DOHH2 (cell line): Measurements from ENCODE around the gene MGRN1.

Source experiments
- H3F3A ChIP-seq: fragments of 200-600 bp; sonication (generic), shearing (Covaris generic); 2 replicates; pipeline ENCODE4 v1.6.0; 2016; ENCODE audit warnings: antibody characterized with exemption, mild to moderate bottlenecking; ENCODE audit not compliant: control insufficient read depth, insufficient read depth
- H3K27ac ChIP-seq: fragments of 200-600 bp; sonication (generic); 2 replicates; pipeline ENCODE4 v1.5.1; 2014; ENCODE audit warnings: low read depth, mild to moderate bottlenecking, low read length, moderate library complexity
- H3K27me3 ChIP-seq: fragments of 200-600 bp; sonication (generic); 2 replicates; pipeline ENCODE4 v1.6.1; 2014; ENCODE audit warnings: mild to moderate bottlenecking, low read length, mixed read lengths; ENCODE audit not compliant: control insufficient read depth
- H3K36me3 ChIP-seq: fragments of 200-600 bp; sonication (generic); 2 replicates; pipeline ENCODE4 v1.6.1; 2014; ENCODE audit warnings: mild to moderate bottlenecking, low read length, moderate library complexity, mixed read lengths; ENCODE audit not compliant: control insufficient read depth
- H3K4me1 ChIP-seq: fragments of 200-600 bp; sonication (generic); 2 replicates; pipeline ENCODE4 v1.6.1; 2014; ENCODE audit warnings: mild to moderate bottlenecking, low read length, mixed read lengths; ENCODE audit not compliant: control insufficient read depth
- H3K4me2 ChIP-seq: fragments of 200-600 bp; sonication (generic); 2 replicates; pipeline ENCODE4 v1.6.0; 2014; ENCODE audit warnings: mild to moderate bottlenecking, low read length, moderate library complexity
- H3K4me3 ChIP-seq: fragments of 200-600 bp; sonication (generic); 2 replicates; pipeline ENCODE4 v1.5.1; 2014; ENCODE audit warnings: mild to moderate bottlenecking, low read length, mixed read lengths
- H3K79me2 ChIP-seq: fragments of 200-600 bp; sonication (generic); 2 replicates; pipeline ENCODE4 v1.6.1; 2014; ENCODE audit warnings: mild to moderate bottlenecking, low read length, mixed read lengths; ENCODE audit not compliant: control insufficient read depth
- H3K9me2 ChIP-seq: fragments of 200-600 bp; sonication (generic); replicated peaks from 2 replicates; pipeline ENCODE4 v1.6.1; 2014; ENCODE audit warnings: mild to moderate bottlenecking, low read length, mixed read lengths; ENCODE audit not compliant: control insufficient read depth
- H3K9me3 ChIP-seq: fragments of 200-600 bp; sonication (generic); 2 replicates; pipeline ENCODE4 v1.6.1; 2014; ENCODE audit warnings: antibody characterized with exemption, low read length, mixed read lengths; ENCODE audit not compliant: control insufficient read depth, insufficient read depth
- H4K20me1 ChIP-seq: fragments of 200-600 bp; sonication (generic); 2 replicates; pipeline ENCODE4 v1.6.0; 2014; ENCODE audit warnings: low read depth, mild to moderate bottlenecking, antibody characterized with exemption, low read length, moderate library complexity; ENCODE audit not compliant: control insufficient read depth, insufficient read depth
- EZH2phosphoT487 ChIP-seq: fragments of 200-600 bp; sonication (generic); IDR thresholded peaks from 2 replicates; pipeline ENCODE4 v1.6.1; 2017; ENCODE audit warnings: borderline replicate concordance, mild to moderate bottlenecking, antibody characterized with exemption, low read length, moderate library complexity, mixed read lengths
- TF ChIP-seq, protein P1 (sequence below): fragments of 200-600 bp; sonication (generic); IDR thresholded peaks from one replicate; pipeline ENCODE4 v1.5.1; 2014; ENCODE audit warnings: antibody characterized with exemption, mild to moderate bottlenecking, low read depth, low read length; ENCODE audit not compliant: poor library complexity, severe bottlenecking

MGRN1 gene

DNA sequence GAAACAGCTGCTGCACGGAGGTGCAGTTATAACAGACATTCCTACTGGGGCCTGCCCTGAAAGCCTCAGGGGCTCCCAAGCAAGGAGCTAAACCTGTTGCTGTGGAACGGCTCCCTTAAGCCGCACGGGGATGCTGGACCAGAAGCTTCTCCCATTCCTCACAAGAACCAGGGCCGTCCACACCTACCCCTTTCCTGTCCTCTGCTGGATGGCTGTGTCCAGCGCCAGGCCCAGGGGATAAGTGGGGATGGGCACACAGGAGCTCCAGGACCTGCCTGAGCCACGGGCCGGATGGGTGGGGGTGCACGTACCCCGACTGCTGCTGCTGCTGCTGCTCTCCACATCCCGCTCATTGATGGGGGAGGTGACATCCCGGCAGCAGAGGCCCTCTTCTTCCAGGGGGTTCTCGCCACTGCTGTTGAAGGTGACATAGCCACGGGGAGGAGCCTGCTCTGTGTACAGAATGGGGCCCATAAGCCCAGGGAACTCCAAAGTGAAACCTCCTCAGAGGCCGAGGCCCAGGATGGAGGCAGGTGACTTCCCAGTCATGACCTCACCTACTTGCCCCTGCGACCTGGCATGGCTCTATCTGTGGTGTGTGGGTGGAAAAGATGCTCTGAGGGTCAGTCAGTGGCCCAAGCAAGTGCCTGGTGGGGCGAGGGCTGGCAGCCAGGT is 77.3 kb downstream of the MGRN1 start:
- H3K4me2 ChIP-seq: no peak overlapping the region
- no peaks in the 10 kb centered on the region for H3K4me1 ChIP-seq
- no peaks in the 10 kb centered on the region for H3K9me3 ChIP-seq
- H3K9me2 ChIP-seq: no peaks in the 10 kb centered on the region
- no peak overlapping the region for H3K4me3 ChIP-seq
- no peaks in the 10 kb centered on the region for H3K27me3 ChIP-seq
- H3F3A ChIP-seq: no peaks in the 10 kb centered on the region
- peaks cover 20% of the 10 kb centered on the region for H3K36me3 ChIP-seq
- H4K20me1 ChIP-seq: no peaks in the 10 kb centered on the region; the same call in 1 of the 2 replicates
- no peaks in the 10 kb centered on the region for H3K79me2 ChIP-seq
- TF ChIP-seq EZH2phosphoT487: no peak
- H3K27ac ChIP-seq: no peak overlapping the region

DNA sequence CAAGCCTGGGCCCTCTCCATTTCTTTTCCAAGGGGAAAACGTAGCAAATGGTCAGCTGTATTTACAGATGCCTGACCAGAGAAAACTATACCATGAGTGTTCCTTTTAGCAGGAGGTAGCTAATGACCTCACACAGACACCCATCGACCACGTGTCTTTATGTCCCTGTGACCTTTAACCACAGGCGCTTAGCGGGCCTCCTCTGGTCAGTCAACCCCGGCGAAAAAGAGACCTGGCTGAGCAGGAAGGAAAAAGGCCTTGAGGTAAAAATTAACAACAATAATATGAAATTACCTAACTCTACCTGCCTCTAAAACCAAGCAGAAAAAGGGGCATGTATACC is 77.8 kb downstream of the MGRN1 start:
- no peaks in the 10 kb centered on the region for H3K9me2 ChIP-seq
- no peak overlapping the region for H3K27ac ChIP-seq
- H3K4me3 ChIP-seq: no peak overlapping the region
- H3F3A ChIP-seq: no peaks in the 10 kb centered on the region
- TF ChIP-seq, protein P1, sequence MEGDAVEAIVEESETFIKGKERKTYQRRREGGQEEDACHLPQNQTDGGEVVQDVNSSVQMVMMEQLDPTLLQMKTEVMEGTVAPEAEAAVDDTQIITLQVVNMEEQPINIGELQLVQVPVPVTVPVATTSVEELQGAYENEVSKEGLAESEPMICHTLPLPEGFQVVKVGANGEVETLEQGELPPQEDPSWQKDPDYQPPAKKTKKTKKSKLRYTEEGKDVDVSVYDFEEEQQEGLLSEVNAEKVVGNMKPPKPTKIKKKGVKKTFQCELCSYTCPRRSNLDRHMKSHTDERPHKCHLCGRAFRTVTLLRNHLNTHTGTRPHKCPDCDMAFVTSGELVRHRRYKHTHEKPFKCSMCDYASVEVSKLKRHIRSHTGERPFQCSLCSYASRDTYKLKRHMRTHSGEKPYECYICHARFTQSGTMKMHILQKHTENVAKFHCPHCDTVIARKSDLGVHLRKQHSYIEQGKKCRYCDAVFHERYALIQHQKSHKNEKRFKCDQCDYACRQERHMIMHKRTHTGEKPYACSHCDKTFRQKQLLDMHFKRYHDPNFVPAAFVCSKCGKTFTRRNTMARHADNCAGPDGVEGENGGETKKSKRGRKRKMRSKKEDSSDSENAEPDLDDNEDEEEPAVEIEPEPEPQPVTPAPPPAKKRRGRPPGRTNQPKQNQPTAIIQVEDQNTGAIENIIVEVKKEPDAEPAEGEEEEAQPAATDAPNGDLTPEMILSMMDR: no peak
- TF ChIP-seq EZH2phosphoT487: no peak
- H3K27me3 ChIP-seq: no peaks in the 10 kb centered on the region
- no peaks in the 10 kb centered on the region for H3K4me1 ChIP-seq
- H3K4me2 ChIP-seq: no peak overlapping the region
- no peaks in the 10 kb centered on the region for H3K79me2 ChIP-seq
- H4K20me1 ChIP-seq: no peaks in the 10 kb centered on the region
- peaks cover 16% of the 10 kb centered on the region for H3K36me3 ChIP-seq
- no peaks in the 10 kb centered on the region for H3K9me3 ChIP-seq

DNA sequence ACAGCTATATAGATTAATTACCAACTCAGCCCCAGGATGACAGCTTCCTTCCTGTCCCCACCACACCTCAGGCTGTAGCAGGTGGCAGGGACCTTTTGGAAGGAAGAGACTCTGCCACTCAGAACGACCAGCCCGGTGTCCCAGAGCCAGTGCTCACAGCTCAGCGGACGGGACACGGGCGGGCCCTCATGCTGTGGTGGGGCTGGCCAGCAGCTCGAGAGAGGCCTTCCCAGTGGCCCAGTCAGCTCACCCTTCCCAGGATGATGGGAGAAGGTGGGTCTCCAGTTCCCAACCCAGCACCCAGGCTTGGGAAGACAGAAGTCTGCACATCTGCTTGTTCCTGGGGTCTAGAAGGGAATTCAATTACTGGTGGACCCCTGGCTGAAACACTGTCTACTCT is 79.3 kb downstream of the MGRN1 start:
- H3K4me1 ChIP-seq: no peaks in the 10 kb centered on the region
- H3K4me3 ChIP-seq: no peak overlapping the region
- peaks cover 8% of the 10 kb centered on the region for H3K36me3 ChIP-seq
- no peaks in the 10 kb centered on the region for H3F3A ChIP-seq
- H3K79me2 ChIP-seq: no peaks in the 10 kb centered on the region
- H4K20me1 ChIP-seq: no peaks in the 10 kb centered on the region
- H3K9me2 ChIP-seq: no peaks in the 10 kb centered on the region
- no peaks in the 10 kb centered on the region for H3K9me3 ChIP-seq
- H3K4me2 ChIP-seq: no peak overlapping the region
- no peaks in the 10 kb centered on the region for H3K27me3 ChIP-seq
- H3K27ac ChIP-seq: no peak overlapping the region
- TF ChIP-seq, protein P1: no peak
- no peak for TF ChIP-seq EZH2phosphoT487

DNA sequence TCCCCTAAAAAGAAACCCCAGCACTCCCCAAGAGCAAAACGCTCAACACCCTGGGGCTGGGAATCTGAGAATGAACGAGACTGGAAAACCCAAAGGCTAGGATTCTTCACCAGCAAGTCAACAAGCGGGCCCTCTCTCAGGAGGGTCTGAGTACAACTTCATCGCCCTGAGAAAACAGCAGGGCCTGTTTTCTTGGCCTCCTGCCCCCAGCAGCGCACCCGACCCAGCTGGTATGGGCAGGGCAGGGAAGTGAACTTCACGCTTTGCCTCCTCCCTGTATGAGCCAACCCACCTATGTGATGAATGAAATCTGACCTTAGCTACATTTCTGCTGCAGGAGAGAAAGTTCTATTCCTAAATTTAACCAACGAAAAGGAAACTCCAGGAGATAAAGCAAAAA is 79.9 kb downstream of the MGRN1 start:
- Histone ChIP-seq H3K27ac (no peak overlapping the region), H3F3A (no peaks in the 10 kb centered on the region), H3K4me3 (no peak overlapping the region), H3K79me2 (no peaks in the 10 kb centered on the region), H3K36me3 (peaks cover 4% of the 10 kb centered on the region), H3K4me1 (no peaks in the 10 kb centered on the region), H4K20me1 (no peaks in the 10 kb centered on the region), H3K9me2 (no peaks in the 10 kb centered on the region), H3K27me3 (no peaks in the 10 kb centered on the region), H3K9me3 (no peaks in the 10 kb centered on the region), H3K4me2 (no peak overlapping the region)
- TF ChIP-seq EZH2phosphoT487: no peak
- TF ChIP-seq, protein P1: no peak
